Measurements from ENCODE around the gene NOP14. TPM values are rescaled to one million over a fixed set of nuclear protein-coding genes. Genes with fewer than 3 reads are reported as not detected.

The NOP14 gene
- 11.2 and 11.5 TPM in 2 replicates for polyA plus RNA-seq (2011; rRNA removed)
- polyA minus RNA-seq (2011; rRNA and poly(A)+ RNA removed), result 11.6 and 11.8 TPM in 2 replicates

DNA sequence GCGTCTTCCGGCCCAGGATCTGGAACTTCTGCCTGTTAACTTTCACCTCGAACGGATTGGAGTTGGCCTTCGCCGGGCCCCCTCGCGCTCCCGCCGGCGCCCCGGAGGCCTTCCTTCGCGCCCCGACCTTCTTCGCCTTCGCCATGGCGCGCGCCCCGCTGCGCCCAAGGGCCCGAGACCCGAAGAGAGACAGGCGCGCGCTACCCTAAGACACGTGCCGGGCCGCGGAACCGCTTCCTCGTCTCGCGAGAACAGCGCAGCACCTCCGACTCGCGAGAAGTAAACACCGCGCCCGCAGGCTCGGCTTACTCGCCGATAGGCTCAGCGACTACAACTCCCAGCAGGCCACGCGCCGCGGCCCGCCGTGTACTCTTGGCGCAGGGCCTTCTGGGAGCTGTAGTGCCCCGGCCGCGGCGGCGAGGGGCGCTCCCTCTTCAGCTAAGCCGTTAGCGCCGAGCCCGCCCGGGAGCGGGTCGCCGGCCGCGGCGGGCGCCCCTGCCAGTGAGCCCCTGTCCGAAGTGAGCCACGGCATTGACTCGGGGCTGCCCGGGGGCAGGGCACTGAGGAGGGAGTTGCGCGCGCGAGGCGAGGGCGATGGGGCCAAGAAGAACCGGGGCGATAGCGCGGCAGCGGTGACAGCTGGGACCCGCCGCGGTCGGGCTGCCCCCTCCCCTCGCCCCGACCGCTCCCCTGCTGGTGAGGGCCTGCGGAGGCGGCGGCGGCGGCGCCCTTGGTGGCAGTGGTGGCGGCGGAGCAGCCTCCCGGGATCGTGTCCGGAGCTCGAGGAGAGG is at the start of gene NOP14, which contains the start of gene GRK4:
NOP14 (minus strand) TSS at position 232 of the 791 bp plus-strand sequence; CDS start at position 145, 87 bp downstream.
GRK4 (plus strand) TSS at position 397 of the 791 bp plus-strand sequence. CDS start 500 bp downstream, outside the sequence.
- DNase-seq (ENCODE audit: low read depth, low spot score), result peak; percentile 97
- Histone ChIP-seq H3K27ac (ENCODE audit: low read depth, low read length) (peak within 1 kb of the TSS; percentile 70), H3K4me3 (ENCODE audit: low read depth, low read length) (peak within 1 kb of the TSS; percentile 96), H3K27me3 (ENCODE audit: control insufficient read depth, insufficient read depth, low read length) (no peaks in the 10 kb centered on the region), H3K9me3 (ENCODE audit: control insufficient read depth, insufficient read depth, low read length) (no peaks in the 10 kb centered on the region)
- ChIA-PET POLR2A (interaction anchor here (0.6 to 1.7 kb wide), 6 partner anchors 10 to 204 kb away, joined by 3 to 6 read pairs (median 3); no protein-coding TSS in a partner anchor), CTCF (interaction anchor here (1.1 to 1.3 kb wide), 3 partner anchors 10 to 75 kb away, joined by 3 to 6 read pairs (median 4); no protein-coding TSS in a partner anchor)
- TF ChIP-seq, protein P1, sequence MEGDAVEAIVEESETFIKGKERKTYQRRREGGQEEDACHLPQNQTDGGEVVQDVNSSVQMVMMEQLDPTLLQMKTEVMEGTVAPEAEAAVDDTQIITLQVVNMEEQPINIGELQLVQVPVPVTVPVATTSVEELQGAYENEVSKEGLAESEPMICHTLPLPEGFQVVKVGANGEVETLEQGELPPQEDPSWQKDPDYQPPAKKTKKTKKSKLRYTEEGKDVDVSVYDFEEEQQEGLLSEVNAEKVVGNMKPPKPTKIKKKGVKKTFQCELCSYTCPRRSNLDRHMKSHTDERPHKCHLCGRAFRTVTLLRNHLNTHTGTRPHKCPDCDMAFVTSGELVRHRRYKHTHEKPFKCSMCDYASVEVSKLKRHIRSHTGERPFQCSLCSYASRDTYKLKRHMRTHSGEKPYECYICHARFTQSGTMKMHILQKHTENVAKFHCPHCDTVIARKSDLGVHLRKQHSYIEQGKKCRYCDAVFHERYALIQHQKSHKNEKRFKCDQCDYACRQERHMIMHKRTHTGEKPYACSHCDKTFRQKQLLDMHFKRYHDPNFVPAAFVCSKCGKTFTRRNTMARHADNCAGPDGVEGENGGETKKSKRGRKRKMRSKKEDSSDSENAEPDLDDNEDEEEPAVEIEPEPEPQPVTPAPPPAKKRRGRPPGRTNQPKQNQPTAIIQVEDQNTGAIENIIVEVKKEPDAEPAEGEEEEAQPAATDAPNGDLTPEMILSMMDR (IDR thresholded peaks at IDR 0.05; ENCODE audit: low read depth, low read length), result peak; percentile 26; the same call in 1 of the 2 replicates

DNA sequence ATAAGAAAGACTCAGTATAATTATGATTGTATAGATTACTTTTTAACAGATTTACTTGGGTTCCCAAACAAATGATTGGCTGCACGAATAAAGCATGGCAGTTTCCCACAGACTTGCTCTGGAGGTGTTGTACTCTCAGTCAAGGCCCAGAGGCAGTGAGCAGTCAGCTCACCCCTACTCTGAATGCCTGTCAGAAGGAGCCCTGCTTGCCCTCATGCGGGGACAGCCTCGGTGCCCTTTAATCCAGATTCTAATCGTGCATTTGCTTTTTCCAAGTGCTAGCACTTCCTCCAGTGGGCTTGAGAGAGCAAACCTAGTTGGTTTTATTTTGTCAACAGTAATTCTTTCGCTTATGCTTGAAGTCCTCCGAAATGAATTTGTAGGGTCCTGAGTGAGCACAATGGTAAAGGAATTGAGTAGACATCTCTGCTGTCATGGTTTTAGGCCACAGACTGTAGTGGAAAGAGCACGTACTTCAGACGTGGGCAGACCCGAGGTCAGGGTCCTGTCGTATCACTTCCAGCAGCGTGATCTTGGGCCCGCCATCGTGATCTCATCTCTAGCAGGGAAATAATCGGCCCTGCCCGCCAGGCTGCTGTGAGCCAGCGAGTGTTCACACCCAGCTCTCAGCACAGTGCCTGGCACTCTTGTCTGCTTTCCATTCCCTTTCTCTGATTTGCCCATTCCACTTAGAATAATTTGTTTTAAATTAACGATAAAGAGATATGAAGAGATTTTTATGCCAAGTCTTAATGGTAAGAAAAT is 48.4 kb upstream of the NOP14 start:
- no peak for DNase-seq (ENCODE audit: low read depth, low spot score)
- Histone ChIP-seq H3K27ac (ENCODE audit: low read depth, low read length) (no peak overlapping the region), H3K9me3 (ENCODE audit: control insufficient read depth, insufficient read depth, low read length) (no peaks in the 10 kb centered on the region), H3K27me3 (ENCODE audit: control insufficient read depth, insufficient read depth, low read length) (peaks cover 2% of the 10 kb centered on the region), H3K4me3 (ENCODE audit: low read depth, low read length) (no peak overlapping the region)
- ChIA-PET CTCF (no interaction called here), POLR2A (no interaction called here)
- TF ChIP-seq, protein P1 (IDR thresholded peaks at IDR 0.05; ENCODE audit: low read depth, low read length), result no peak

DNA sequence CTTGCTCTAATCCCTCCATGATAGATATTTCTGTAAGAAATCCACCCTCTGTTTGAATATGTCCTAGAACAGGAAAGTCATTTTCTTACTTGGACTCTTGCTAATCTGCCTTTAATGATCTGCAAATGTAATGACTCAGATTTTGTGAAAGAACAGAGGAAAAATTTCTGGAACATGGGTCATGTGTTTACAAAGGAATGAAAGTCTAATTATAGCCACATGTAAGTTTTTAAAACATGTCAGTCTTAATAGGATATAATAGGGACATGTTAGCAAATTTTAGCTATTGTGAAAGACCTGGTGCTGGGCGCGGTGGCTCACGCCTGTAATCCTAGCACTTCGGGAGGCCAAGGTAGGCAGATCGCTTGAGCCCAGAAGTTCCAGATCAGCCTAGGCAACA is 47.8 kb upstream of the NOP14 start:
- Histone ChIP-seq H3K27ac (ENCODE audit: low read depth, low read length) (no peak overlapping the region), H3K9me3 (ENCODE audit: control insufficient read depth, insufficient read depth, low read length) (no peaks in the 10 kb centered on the region), H3K4me3 (ENCODE audit: low read depth, low read length) (no peak overlapping the region), H3K27me3 (ENCODE audit: control insufficient read depth, insufficient read depth, low read length) (peaks cover 3% of the 10 kb centered on the region)
- peak; percentile 38 for DNase-seq (ENCODE audit: low read depth, low spot score)
- CTCF ChIA-PET, result no interaction called here
- POLR2A ChIA-PET, result no interaction called here
- TF ChIP-seq, protein P1 (IDR thresholded peaks at IDR 0.05; ENCODE audit: low read depth, low read length), result no peak

DNA sequence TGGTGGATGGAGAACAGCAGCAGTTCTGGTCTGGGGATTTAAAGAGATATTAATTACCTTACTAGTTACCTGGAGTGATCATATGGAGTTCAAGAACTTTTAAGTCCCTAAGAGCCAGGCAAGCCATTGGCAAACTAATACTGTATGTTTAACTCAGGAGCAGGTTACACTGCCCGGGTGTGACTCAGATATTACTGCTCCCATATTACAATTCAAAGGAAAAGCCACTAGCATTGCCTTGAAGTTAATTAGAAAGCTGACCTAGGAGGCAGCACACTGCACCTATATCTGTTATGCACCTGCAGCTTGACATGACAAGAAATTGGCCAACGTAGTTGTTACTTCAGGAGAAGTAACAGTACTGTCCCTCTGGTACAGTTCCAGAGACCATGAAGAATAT is 47.4 kb upstream of the NOP14 start:
- H3K27ac ChIP-seq (ENCODE audit: low read depth, low read length), result no peak overlapping the region
- POLR2A ChIA-PET, result no interaction called here

More for the DNA sequence above, 47.4 kb upstream of the NOP14 start:
- CTCF ChIA-PET, result no interaction called here
- H3K27me3 ChIP-seq (ENCODE audit: control insufficient read depth, insufficient read depth, low read length), result peaks cover 3% of the 10 kb centered on the region
- TF ChIP-seq, protein P1 (IDR thresholded peaks at IDR 0.05; ENCODE audit: low read depth, low read length), result no peak
- H3K4me3 ChIP-seq (ENCODE audit: low read depth, low read length), result no peak overlapping the region
- H3K9me3 ChIP-seq (ENCODE audit: control insufficient read depth, insufficient read depth, low read length), result no peaks in the 10 kb centered on the region
- DNase-seq (ENCODE audit: low read depth, low spot score), result no peak
